ENCODE measurements around the gene ENC1. TPM values are rescaled to one million over a fixed set of nuclear protein-coding genes. Genes with fewer than 3 reads are reported as not detected.

Gene ENC1
- total RNA-seq, 1 experiment from 2014 or later, result 30.0 TPM

DNA sequence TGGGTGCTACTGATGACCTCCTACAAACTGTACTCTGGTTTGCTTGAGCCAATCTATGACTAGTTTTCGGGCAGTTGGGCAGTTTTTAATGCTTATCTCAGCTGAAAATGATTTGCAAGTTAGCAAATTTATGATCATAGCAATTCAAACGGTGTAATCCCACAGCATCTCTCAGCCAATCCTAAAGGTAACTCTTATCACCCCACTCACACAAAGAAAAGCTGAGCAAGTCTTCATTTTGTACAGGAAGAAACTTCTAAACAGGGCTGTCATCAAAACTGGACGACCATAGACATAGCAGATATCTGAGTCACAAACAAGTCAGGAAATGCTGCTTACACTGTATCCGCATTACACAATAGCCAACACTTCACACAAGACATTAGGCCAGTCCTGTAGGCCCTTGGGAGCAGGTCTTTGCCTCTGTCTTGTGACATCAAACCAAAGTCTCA, 2.6 kb upstream of the ENC1 start:
- ChIA-PET POLR2A (no interaction called here), CTCF (interaction anchor here (1.0 to 3.5 kb wide), 5 partner anchors 431 to 1052 kb away, joined by 3 to 11 read pairs (median 4); no protein-coding TSS in a partner anchor)

DNA sequence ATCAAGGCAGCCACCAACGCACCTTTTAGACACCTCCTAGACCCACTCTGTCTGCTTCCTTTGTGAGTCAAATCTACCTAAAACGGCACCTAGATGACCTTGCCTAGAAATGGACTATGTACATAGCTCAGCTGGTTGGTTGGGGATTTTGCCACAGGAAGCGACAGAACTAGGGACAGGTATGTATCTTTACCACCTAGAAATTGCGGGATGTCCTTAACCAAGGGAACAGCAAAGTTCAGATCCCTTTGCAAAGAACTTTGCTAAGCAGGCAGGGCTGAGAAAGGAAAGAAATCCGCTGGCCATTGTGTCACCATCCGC, 2.0 kb upstream of the ENC1 start:
- peaks cover 5% of the 10 kb centered on the region; the same call in 1 of the 2 replicates for H4K20me1 ChIP-seq (ENCODE audit: insufficient read depth)
- no peak for DNase-seq (ENCODE audit: low read depth, low spot score)
- H3K27ac ChIP-seq (ENCODE audit: low read depth, low read length), result no peak overlapping the region
- peak overlapping the region; percentile 96 for H3K4me2 ChIP-seq (ENCODE audit: low read length)
- ATAC-seq, result no peak
- peaks cover 42 to 61% of the 10 kb centered on the region in 2 experiments for H3K4me1 ChIP-seq (ENCODE audit: control insufficient read depth in 1 of 2, insufficient read depth in 2 of 2, low read length in 2 of 2)
- H3K36me3 ChIP-seq (ENCODE audit: control insufficient read depth in 1 of 2, insufficient read depth in 2 of 2, low read length in 2 of 2), result no peaks in the 10 kb centered on the region
- H3K4me3 ChIP-seq (replicated peaks in 1 of 2; ENCODE audit: low read depth in 1 of 2, low read length in 2 of 2), result no peak overlapping the region
- H3K9ac ChIP-seq (ENCODE audit: low read length), result no peak overlapping the region
- BruUV-seq (replicated peaks), result no TSS peak
- H3K9me3 ChIP-seq (ENCODE audit: control insufficient read depth in 1 of 2, insufficient read depth in 1 of 2, low read depth in 1 of 2, low read length in 2 of 2), result no peaks in the 10 kb centered on the region
- intact Hi-C loops (cut with micrococcal nuclease), result loop anchor here (5.0 to 10.0 kb wide), 3 partner anchors 300 to 828 kb away; no protein-coding TSS in a partner anchor
- no peaks in the 10 kb centered on the region for H3K27me3 ChIP-seq (ENCODE audit: insufficient read depth, low read length)
- POLR2A ChIA-PET, result no interaction called here
- no peaks in the 10 kb centered on the region for H3K9me2 ChIP-seq (ENCODE audit: insufficient read depth)
- RAD21 ChIA-PET (ENCODE audit: low non-redundant PET in 1 of 2, low total read pairs in 2 of 2, uncharacterized antibody in 2 of 2, unreplicated experiment in 2 of 2), result no interaction called here
- CTCF ChIA-PET, result interaction anchor here (1.0 to 3.5 kb wide), 5 partner anchors 18 to 741 kb away, joined by 3 to 11 read pairs (median 4); no protein-coding TSS in a partner anchor
- H2AFZ ChIP-seq (ENCODE audit: low read depth, low read length, poor library complexity, severe bottlenecking), result peak overlapping the region; percentile 84
- peaks cover 23% of the 10 kb centered on the region for H3K79me2 ChIP-seq (ENCODE audit: insufficient read depth, low read length)
- no peak for TF ChIP-seq SRF (IDR thresholded peaks at IDR 0.05; ENCODE audit: low read depth)
- TF ChIP-seq YY1 (IDR thresholded peaks at IDR 0.05; ENCODE audit: extremely low read depth, insufficient replicate concordance, low read depth, low read length), result no peak
- TF ChIP-seq, protein P1, sequence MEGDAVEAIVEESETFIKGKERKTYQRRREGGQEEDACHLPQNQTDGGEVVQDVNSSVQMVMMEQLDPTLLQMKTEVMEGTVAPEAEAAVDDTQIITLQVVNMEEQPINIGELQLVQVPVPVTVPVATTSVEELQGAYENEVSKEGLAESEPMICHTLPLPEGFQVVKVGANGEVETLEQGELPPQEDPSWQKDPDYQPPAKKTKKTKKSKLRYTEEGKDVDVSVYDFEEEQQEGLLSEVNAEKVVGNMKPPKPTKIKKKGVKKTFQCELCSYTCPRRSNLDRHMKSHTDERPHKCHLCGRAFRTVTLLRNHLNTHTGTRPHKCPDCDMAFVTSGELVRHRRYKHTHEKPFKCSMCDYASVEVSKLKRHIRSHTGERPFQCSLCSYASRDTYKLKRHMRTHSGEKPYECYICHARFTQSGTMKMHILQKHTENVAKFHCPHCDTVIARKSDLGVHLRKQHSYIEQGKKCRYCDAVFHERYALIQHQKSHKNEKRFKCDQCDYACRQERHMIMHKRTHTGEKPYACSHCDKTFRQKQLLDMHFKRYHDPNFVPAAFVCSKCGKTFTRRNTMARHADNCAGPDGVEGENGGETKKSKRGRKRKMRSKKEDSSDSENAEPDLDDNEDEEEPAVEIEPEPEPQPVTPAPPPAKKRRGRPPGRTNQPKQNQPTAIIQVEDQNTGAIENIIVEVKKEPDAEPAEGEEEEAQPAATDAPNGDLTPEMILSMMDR (IDR thresholded peaks at IDR 0.05 in 2 of 3, conservative IDR thresholded peaks at IDR 0.05 in 1 of 3; ENCODE audit: borderline replicate concordance in 1 of 3, insufficient read depth in 1 of 3, low read depth in 2 of 3, low read length in 2 of 3), result no peak
- TF ChIP-seq, protein P2, sequence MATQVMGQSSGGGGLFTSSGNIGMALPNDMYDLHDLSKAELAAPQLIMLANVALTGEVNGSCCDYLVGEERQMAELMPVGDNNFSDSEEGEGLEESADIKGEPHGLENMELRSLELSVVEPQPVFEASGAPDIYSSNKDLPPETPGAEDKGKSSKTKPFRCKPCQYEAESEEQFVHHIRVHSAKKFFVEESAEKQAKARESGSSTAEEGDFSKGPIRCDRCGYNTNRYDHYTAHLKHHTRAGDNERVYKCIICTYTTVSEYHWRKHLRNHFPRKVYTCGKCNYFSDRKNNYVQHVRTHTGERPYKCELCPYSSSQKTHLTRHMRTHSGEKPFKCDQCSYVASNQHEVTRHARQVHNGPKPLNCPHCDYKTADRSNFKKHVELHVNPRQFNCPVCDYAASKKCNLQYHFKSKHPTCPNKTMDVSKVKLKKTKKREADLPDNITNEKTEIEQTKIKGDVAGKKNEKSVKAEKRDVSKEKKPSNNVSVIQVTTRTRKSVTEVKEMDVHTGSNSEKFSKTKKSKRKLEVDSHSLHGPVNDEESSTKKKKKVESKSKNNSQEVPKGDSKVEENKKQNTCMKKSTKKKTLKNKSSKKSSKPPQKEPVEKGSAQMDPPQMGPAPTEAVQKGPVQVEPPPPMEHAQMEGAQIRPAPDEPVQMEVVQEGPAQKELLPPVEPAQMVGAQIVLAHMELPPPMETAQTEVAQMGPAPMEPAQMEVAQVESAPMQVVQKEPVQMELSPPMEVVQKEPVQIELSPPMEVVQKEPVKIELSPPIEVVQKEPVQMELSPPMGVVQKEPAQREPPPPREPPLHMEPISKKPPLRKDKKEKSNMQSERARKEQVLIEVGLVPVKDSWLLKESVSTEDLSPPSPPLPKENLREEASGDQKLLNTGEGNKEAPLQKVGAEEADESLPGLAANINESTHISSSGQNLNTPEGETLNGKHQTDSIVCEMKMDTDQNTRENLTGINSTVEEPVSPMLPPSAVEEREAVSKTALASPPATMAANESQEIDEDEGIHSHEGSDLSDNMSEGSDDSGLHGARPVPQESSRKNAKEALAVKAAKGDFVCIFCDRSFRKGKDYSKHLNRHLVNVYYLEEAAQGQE (IDR thresholded peaks at IDR 0.05; ENCODE audit: low read depth), result no peak
- TF ChIP-seq CEBPB (IDR thresholded peaks at IDR 0.05; ENCODE audit: low read depth), result no peak
- TF ChIP-seq ZNF274 (IDR thresholded peaks at IDR 0.05; ENCODE audit: low read depth, low read length), result no peak
- TF ChIP-seq EGR1 (IDR thresholded peaks at IDR 0.05; ENCODE audit: low read depth), result no peak
- no peak for TF ChIP-seq EZH2phosphoT487 (IDR thresholded peaks at IDR 0.05; ENCODE audit: borderline replicate concordance)
- TF ChIP-seq, protein P3, sequence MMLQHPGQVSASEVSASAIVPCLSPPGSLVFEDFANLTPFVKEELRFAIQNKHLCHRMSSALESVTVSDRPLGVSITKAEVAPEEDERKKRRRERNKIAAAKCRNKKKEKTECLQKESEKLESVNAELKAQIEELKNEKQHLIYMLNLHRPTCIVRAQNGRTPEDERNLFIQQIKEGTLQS (IDR thresholded peaks at IDR 0.05), result no peak
- TF ChIP-seq EZH2 (IDR thresholded peaks at IDR 0.05), result no peak
- no peak for TF ChIP-seq SP1 (IDR thresholded peaks at IDR 0.05; ENCODE audit: low read depth)

More for the DNA sequence above, 2.6 kb upstream of the ENC1 start:
- no peak overlapping the region for H3K4me3 ChIP-seq (replicated peaks in 1 of 2; ENCODE audit: low read depth in 1 of 2, low read length in 2 of 2)
- peak; percentile 38; the same call in 1 of the 2 replicates for TF ChIP-seq JUND (IDR thresholded peaks at IDR 0.05)
- peak; percentile 39; the same call in 1 of the 2 replicates for TF ChIP-seq CBX3 (IDR thresholded peaks at IDR 0.05; ENCODE audit: low read depth)
- no peak for TF ChIP-seq ELF1 (IDR thresholded peaks at IDR 0.05; ENCODE audit: borderline replicate concordance, low read depth)
- TF ChIP-seq POLR2A (IDR thresholded peaks at IDR 0.05; ENCODE audit: borderline replicate concordance, extremely low read depth, insufficient read depth, insufficient read length), result no peak
- TF ChIP-seq FOSL1 (IDR thresholded peaks at IDR 0.05; ENCODE audit: low read depth), result peak; percentile 39; the same call in 1 of the 2 replicates
- peak; percentile 87 for TF ChIP-seq CEBPB (IDR thresholded peaks at IDR 0.05; ENCODE audit: low read depth)
- TF ChIP-seq SIN3A (IDR thresholded peaks at IDR 0.05; ENCODE audit: low read depth), result 0 out of 2 replicates have a peak, but pooled peaks have one; percentile 31
- 0 out of 2 replicates have a peak, but pooled peaks have one; percentile 22 for TF ChIP-seq SRF (IDR thresholded peaks at IDR 0.05; ENCODE audit: low read depth)
- H3K27ac ChIP-seq (ENCODE audit: low read depth, low read length), result peak overlapping the region; percentile 3; the same call in 1 of the 2 replicates
- H3K4me1 ChIP-seq (ENCODE audit: control insufficient read depth in 1 of 2, insufficient read depth in 2 of 2, low read length in 2 of 2), result peaks cover 36 to 55% of the 10 kb centered on the region in 2 experiments
- H3K4me2 ChIP-seq (ENCODE audit: low read length), result peak overlapping the region; percentile 96
- H3K9me2 ChIP-seq (ENCODE audit: insufficient read depth), result no peaks in the 10 kb centered on the region
- H3K79me2 ChIP-seq (ENCODE audit: insufficient read depth, low read length), result peaks cover 17% of the 10 kb centered on the region
- intact Hi-C loops (cut with micrococcal nuclease), result loop anchor here (5.0 to 10.0 kb wide), 3 partner anchors 301 to 828 kb away; no protein-coding TSS in a partner anchor
- no peak overlapping the region for H3K9ac ChIP-seq (ENCODE audit: low read length)
- no peaks in the 10 kb centered on the region for H3K27me3 ChIP-seq (ENCODE audit: insufficient read depth, low read length)
- H4K20me1 ChIP-seq (ENCODE audit: insufficient read depth), result peaks cover 5% of the 10 kb centered on the region; the same call in 1 of the 2 replicates
- RAD21 ChIA-PET (ENCODE audit: low non-redundant PET in 1 of 2, low total read pairs in 2 of 2, uncharacterized antibody in 2 of 2, unreplicated experiment in 2 of 2), result interaction anchor here in 1 of 2 experiments (0.6 kb wide), 1 partner anchor 349 kb away, joined by 3 read pairs; no protein-coding TSS in a partner anchor
- peak overlapping the region; percentile 85 for H2AFZ ChIP-seq (ENCODE audit: low read depth, low read length, poor library complexity, severe bottlenecking)
- ATAC-seq (no peak), DNase-seq (ENCODE audit: low read depth, low spot score) (peak; percentile 48)
- H3K9me3 ChIP-seq (ENCODE audit: control insufficient read depth in 1 of 2, insufficient read depth in 1 of 2, low read depth in 1 of 2, low read length in 2 of 2), result no peaks in the 10 kb centered on the region
- no peaks in the 10 kb centered on the region for H3K36me3 ChIP-seq (ENCODE audit: control insufficient read depth in 1 of 2, insufficient read depth in 2 of 2, low read length in 2 of 2)
- BruUV-seq (replicated peaks), result no TSS peak

Measured in HCT116 (cell line).